GM12878 (cell line): ENCODE results near the gene SIRPD. TPM values are rescaled to one million over a fixed set of nuclear protein-coding genes. Genes with fewer than 3 reads are reported as not detected.

Experiments
- BMI1 ChIP-seq: fragments of 450-650 bp; IDR thresholded peaks from 2 replicates; pipeline ENCODE4 v1.6.1; 2016; ENCODE audit warnings: mild to moderate bottlenecking, moderate library complexity, borderline replicate concordance
- NBN ChIP-seq: fragments of 450-650 bp; IDR thresholded peaks from 2 replicates; pipeline ENCODE4 v1.6.1; 2016
- NKRF ChIP-seq: fragments of 450-650 bp; conservative IDR thresholded peaks from 2 replicates; pipeline ENCODE4 v1.6.1; 2017; ENCODE audit warnings: mild to moderate bottlenecking, moderate library complexity
- ZNF24 ChIP-seq: fragments of 450-650 bp; IDR thresholded peaks from 2 replicates; pipeline ENCODE4 v1.6.1; 2017; ENCODE audit warnings: antibody characterized with exemption, mild to moderate bottlenecking
- ZNF622 ChIP-seq: fragments of 450-650 bp; IDR thresholded peaks from 2 replicates; pipeline ENCODE4 v1.6.1; 2017; ENCODE audit warnings: mild to moderate bottlenecking, inconsistent platforms
- polyA plus RNA-seq, 11 experiments: library from polyadenylated mRNA; depleted of rRNA in 4 of 11; unstranded in 6 of 11; stranded (reverse) in 5 of 11; fragments of >200 nt; fragmentation: Nextera tagmentation in 4 of 11; fragmentation: Illumina TruSeq in 1 of 11; extraction: Ambion mirVana in 4 of 11; extraction: Trizol in 1 of 11; gene quantifications; 1 replicate in 1 of 11; 2 replicates in 10 of 11; pipeline versions ENCODE4 v1.2.1 to v1.2.3, GENCODE V29; 2011 to 2016; ENCODE audit warnings: inconsistent platforms in 2 of 11, missing spikeins in 2 of 11, low read depth in 1 of 11
- total RNA-seq, 4 experiments: library from RNA; depleted of rRNA in 3 of 4; stranded (reverse); fragments of >200 nt in 3 of 4; fragmentation: Illumina TruSeq in 1 of 4; extraction: Trizol in 1 of 4; gene quantifications; 2 replicates each; pipeline versions ENCODE4 v1.2.1 to v1.2.3, GENCODE V29; 2013 to 2021
- TF ChIP-seq, protein P1 (sequence below): IDR thresholded peaks from 2 replicates; pipeline ENCODE4 v1.6.1; 2012; ENCODE audit warnings: improper control_type of control experiment, low read depth, low read length; ENCODE audit not compliant: insufficient replicate concordance

Gene SIRPD
- total and polyA plus RNA-seq, 10 of the 15 experiments (the other 5 are each of a cell fraction or from before 2014, with no cell fraction given): 0.10 to 1.6 (median 0.88) TPM

GRCh38 chr20:1538655-1539054, 18.9 kb downstream of the SIRPD start (continued):
- TF ChIP-seq NKRF (no peak), ZNF24 (no peak), BMI1 (no peak), ZNF622 (no peak), NBN (no peak)
- TF ChIP-seq, protein P1, sequence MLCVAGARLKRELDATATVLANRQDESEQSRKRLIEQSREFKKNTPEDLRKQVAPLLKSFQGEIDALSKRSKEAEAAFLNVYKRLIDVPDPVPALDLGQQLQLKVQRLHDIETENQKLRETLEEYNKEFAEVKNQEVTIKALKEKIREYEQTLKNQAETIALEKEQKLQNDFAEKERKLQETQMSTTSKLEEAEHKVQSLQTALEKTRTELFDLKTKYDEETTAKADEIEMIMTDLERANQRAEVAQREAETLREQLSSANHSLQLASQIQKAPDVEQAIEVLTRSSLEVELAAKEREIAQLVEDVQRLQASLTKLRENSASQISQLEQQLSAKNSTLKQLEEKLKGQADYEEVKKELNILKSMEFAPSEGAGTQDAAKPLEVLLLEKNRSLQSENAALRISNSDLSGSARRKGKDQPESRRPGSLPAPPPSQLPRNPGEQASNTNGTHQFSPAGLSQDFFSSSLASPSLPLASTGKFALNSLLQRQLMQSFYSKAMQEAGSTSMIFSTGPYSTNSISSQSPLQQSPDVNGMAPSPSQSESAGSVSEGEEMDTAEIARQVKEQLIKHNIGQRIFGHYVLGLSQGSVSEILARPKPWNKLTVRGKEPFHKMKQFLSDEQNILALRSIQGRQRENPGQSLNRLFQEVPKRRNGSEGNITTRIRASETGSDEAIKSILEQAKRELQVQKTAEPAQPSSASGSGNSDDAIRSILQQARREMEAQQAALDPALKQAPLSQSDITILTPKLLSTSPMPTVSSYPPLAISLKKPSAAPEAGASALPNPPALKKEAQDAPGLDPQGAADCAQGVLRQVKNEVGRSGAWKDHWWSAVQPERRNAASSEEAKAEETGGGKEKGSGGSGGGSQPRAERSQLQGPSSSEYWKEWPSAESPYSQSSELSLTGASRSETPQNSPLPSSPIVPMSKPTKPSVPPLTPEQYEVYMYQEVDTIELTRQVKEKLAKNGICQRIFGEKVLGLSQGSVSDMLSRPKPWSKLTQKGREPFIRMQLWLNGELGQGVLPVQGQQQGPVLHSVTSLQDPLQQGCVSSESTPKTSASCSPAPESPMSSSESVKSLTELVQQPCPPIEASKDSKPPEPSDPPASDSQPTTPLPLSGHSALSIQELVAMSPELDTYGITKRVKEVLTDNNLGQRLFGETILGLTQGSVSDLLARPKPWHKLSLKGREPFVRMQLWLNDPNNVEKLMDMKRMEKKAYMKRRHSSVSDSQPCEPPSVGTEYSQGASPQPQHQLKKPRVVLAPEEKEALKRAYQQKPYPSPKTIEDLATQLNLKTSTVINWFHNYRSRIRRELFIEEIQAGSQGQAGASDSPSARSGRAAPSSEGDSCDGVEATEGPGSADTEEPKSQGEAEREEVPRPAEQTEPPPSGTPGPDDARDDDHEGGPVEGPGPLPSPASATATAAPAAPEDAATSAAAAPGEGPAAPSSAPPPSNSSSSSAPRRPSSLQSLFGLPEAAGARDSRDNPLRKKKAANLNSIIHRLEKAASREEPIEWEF: no peak
